Esophagus (tissue), 2 donors: ENCODE measurements around the gene WDR70. TPM values are rescaled to one million over a fixed set of nuclear protein-coding genes. Genes with fewer than 3 reads are reported as not detected.

Experiments
- H3K27ac ChIP-seq, 2 donors: one replicate each; pipeline ENCODE4 v1.5.1; 2013; ENCODE audit warnings: low read depth in 2 of 2, mild to moderate bottlenecking in 2 of 2, inconsistent platforms in 1 of 2, low read length in 1 of 2, moderate library complexity in 1 of 2
- H3K27me3 ChIP-seq, 2 donors: one replicate each; pipeline ENCODE4 v1.6.1; 2013; ENCODE audit warnings: low read length in 2 of 2, control low read depth in 1 of 2, mild to moderate bottlenecking in 1 of 2; ENCODE audit not compliant: insufficient read depth in 2 of 2, control insufficient read depth in 1 of 2
- H3K36me3 ChIP-seq, 2 donors: one replicate each; pipeline ENCODE4 v1.6.1; 2013; ENCODE audit warnings: low read length in 1 of 2; ENCODE audit not compliant: control insufficient read depth in 2 of 2, insufficient read depth in 2 of 2
- H3K4me1 ChIP-seq, 2 donors: one replicate each; pipeline ENCODE4 v1.6.1; 2013; ENCODE audit warnings: low read length in 1 of 2; ENCODE audit not compliant: control insufficient read depth in 2 of 2, insufficient read depth in 2 of 2
- H3K4me3 ChIP-seq, 2 donors: one replicate each; pipeline ENCODE4 v1.5.1; 2013; ENCODE audit warnings: low read length in 2 of 2, mild to moderate bottlenecking in 2 of 2, low read depth in 1 of 2, moderate library complexity in 1 of 2
- H3K9me3 ChIP-seq, 2 donors: one replicate each; pipeline ENCODE4 v1.6.1; 2013; ENCODE audit warnings: mild to moderate bottlenecking in 2 of 2, low read depth in 1 of 2, low read length in 1 of 2, moderate library complexity in 1 of 2; ENCODE audit not compliant: control insufficient read depth in 2 of 2, insufficient read depth in 1 of 2
- WGBS, 2 donors: extraction: QIAGEN DNeasy Blood & Tissue Kit; methylation state at CpG; one replicate each; pipeline ENCODE4 v1.1.7; 2013; 5-methylcytosine and 5-hydroxymethylcytosine counted together
- polyA plus RNA-seq, 2 donors: library from polyadenylated mRNA; stranded (reverse); fragments of 200-250 nt; gene quantifications; one replicate each; pipeline ENCODE4 v1.2.3, GENCODE V29; 2013
- donor health status: healthy with polysubstance abuse.
- donor health status: Bipolar disorder and iron deficiency.

The WDR70 gene
- polyA plus RNA-seq, 2 donors, result 13.9 to 14.3 TPM

DNA sequence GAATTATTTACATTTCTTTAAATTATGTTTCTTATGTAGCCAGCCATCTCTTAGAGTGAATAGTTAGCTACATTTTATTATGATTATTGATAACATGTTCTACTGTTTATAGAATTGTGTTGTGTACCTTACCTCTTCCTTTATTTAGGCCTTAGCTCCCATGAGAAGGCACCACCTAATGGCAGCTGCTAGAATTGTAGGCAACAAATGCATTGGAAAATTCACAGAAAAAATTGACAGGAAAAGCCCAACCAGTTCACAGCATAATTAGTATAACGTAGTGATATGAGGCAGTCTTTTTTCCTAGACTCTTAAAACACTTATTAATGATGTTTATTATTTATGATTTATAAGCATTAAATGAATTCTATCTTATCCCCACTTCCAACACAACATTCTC is 175.8 kb downstream of the WDR70 start:
- no peaks in the 10 kb centered on the region for H3K27me3 ChIP-seq
- H3K27ac ChIP-seq, result no peak overlapping the region
- no peaks in the 10 kb centered on the region for H3K36me3 ChIP-seq
- 29 to 56% methylated on average over 1 of the region's 1 CpG for WGBS, 2 donors
- no peaks in the 10 kb centered on the region for H3K9me3 ChIP-seq
- H3K4me3 ChIP-seq, result no peak overlapping the region
- no peaks in the 10 kb centered on the region for H3K4me1 ChIP-seq

DNA sequence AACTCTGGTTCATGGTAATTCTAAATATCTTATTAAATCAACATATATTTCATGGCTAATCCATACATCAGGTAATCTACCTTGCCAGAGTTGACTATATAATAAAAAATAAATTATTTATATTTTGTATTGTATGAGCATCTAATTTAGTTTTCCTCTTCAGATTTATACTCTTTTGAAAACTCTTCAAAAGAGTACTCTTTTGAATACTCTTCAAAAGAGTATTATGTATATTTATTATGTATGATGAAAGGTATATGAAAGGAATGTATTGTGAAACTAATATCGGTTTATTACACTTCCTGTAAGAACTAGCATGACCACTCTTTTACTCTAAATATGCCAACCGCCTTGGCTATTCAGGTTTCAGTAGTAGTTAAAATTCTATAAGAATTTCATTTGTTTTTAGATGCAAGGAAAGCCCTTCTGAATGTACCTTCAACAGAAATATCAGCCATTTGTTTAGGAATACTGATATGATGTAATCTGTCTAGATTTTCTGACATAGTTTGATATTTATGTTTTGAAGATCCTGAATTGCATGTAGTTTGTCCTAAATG is 178.7 kb downstream of the WDR70 start:
- H3K4me3 ChIP-seq, result no peak overlapping the region
- H3K36me3 ChIP-seq, result no peaks in the 10 kb centered on the region
- 68 to 81% methylated on average over 2 of the region's 2 CpGs for WGBS, 2 donors
- no peaks in the 10 kb centered on the region for H3K27me3 ChIP-seq
- no peak overlapping the region for H3K27ac ChIP-seq
- no peaks in the 10 kb centered on the region for H3K9me3 ChIP-seq
- no peaks in the 10 kb centered on the region for H3K4me1 ChIP-seq

DNA sequence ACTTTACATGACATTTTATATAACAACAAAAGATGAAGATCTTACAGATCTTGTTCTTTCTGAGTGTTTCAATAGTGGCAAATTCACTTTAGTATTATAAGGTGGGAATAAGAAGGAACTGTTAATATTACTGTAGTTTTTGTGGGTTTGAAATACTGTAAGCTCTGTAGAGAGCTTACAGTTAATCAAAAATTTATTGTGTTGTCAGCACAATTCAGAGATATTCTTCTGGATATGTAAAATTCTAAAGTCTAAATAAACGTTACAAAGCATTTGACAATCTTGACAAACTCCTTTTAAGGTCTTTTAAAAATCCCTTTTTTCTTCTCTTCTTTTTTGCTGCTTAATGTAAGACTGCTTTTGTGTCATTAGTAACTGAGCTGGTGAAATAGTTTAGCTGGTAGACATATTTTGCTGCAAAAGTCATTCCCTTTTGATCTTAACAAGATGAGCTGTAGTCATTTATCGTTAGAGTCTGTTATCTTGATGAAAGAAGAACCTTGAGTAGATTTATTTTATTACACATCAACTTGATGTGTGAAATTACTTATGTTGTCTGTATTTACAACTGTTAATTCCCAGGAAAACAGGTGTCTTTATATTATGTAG is 186.0 kb downstream of the WDR70 start:
- no peaks in the 10 kb centered on the region for H3K4me1 ChIP-seq
- WGBS, 2 donors, result 65% methylated on average over 2 of the region's 2 CpGs
- H3K9me3 ChIP-seq, result no peaks in the 10 kb centered on the region
- no peaks in the 10 kb centered on the region for H3K36me3 ChIP-seq
- H3K4me3 ChIP-seq, result no peak overlapping the region
- H3K27ac ChIP-seq, result no peak overlapping the region
- H3K27me3 ChIP-seq, result no peaks in the 10 kb centered on the region

DNA sequence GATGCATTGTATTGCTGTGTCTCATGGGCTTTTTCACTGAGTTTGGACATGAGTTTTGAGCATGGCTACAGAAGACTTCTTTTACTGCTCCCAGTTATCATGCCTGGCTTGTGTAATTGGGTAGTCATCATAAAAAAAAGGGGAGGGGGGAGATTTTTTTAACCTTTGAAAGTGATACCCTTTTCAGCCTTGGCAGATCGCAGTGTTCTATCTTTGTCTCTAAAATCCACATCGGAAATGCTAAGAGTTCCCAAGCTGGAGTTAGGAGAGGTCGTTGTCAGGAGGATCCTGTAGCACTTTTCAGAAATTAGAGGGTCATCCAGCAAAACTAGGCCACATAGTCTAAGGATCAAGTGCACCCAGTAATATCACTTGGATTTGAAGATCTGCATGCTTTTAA is 188.4 kb downstream of the WDR70 start:
- WGBS, 2 donors, result 80 to 96% methylated on average over 3 of the region's 3 CpGs

DNA sequence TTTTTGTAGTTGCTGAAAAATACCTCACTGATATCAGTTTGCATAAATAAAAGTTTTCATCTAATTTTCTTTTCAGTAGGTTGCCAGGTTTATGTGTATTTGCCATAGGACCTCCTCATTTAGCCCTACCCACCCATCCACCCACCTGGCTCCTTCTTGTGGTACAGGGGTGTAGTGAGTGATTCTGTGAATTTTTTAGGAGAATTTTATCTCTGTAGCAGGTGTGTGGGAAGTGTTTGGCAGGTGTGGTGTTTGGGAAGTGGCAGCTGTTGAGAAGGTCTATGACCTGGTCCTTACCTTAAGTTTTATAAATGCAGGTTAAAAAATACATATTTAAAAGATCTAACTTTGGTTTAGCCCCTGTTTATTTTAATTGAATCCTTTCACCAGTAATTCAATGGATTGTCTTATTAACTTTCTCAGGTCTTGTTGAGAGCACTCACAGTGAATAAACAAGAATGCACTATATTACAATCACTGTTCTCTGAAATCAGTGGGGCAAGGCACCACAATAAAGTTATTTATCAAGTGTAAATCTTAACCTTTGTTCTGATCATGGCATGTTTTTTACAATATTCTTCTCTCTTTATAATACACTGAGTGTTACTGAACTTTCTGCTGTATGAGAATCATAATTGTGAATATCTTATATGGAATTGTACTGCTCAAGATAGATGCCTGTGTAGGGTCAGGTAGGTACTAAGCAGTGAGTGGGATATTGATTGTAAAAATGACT is 189.1 kb downstream of the WDR70 start:
- no peaks in the 10 kb centered on the region for H3K27me3 ChIP-seq
- no peak overlapping the region for H3K27ac ChIP-seq
- H3K4me1 ChIP-seq, result no peaks in the 10 kb centered on the region
- no peaks in the 10 kb centered on the region for H3K9me3 ChIP-seq
- H3K4me3 ChIP-seq, result no peak overlapping the region
- no peaks in the 10 kb centered on the region for H3K36me3 ChIP-seq

More for the DNA sequence above, 188.4 kb downstream of the WDR70 start:
- Histone ChIP-seq H3K27ac (no peak overlapping the region), H3K4me1 (no peaks in the 10 kb centered on the region), H3K4me3 (no peak overlapping the region), H3K27me3 (no peaks in the 10 kb centered on the region), H3K36me3 (no peaks in the 10 kb centered on the region), H3K9me3 (no peaks in the 10 kb centered on the region)

DNA sequence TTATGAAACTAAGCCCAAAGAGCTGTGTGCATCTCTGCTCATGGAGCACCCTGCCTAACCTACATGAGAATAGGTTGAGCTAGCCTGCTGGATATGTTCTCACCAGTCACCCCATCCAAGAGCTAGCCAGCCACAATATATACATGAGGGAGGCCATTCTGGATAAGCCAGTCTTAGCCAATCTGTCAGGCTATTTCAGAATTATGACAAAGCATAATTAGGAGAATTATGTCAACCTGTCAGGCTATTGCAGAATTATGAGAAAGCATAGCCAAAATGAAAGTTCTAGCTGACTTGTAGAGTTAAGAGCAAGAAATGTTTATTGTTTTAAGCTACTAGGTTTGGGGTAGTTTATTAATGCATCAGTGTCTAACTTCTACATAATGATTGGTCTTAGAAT is 189.8 kb downstream of the WDR70 start:
- no peaks in the 10 kb centered on the region for H3K4me1 ChIP-seq

DNA sequence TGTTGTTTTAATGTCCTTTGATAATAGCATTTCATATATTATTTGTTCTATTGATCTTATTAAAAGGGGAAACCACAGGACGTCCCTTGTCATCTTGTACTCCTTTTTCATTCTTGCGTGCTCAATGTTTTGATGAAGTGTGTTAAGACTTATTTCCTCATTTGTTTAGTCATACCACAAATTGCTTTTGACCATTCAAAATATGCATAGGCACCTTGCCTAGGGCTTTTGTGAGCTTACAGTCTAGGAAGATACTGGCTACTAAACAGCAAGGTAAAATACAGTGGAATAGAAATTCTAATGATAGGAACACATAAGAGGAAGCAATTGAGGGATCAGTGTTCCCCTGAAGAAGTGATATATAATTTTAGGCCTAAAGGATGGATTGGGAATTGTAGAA is 190.3 kb downstream of the WDR70 start:
- Histone ChIP-seq H3K9me3 (no peaks in the 10 kb centered on the region), H3K4me3 (no peak overlapping the region), H3K27me3 (no peaks in the 10 kb centered on the region), H3K27ac (no peak overlapping the region), H3K4me1 (no peaks in the 10 kb centered on the region), H3K36me3 (peaks cover 0 to 2% of the 10 kb centered on the region in 2 donors)
- WGBS, 2 donors, result 78 to 93% methylated on average over 2 of the region's 2 CpGs

More for the DNA sequence above, 189.8 kb downstream of the WDR70 start:
- H3K4me3 ChIP-seq, result no peak overlapping the region
- H3K36me3 ChIP-seq, result peaks cover 0 to under 1% of the 10 kb centered on the region in 2 donors
- H3K27ac ChIP-seq, result no peak overlapping the region
- H3K27me3 ChIP-seq, result no peaks in the 10 kb centered on the region
- H3K9me3 ChIP-seq, result no peaks in the 10 kb centered on the region

DNA sequence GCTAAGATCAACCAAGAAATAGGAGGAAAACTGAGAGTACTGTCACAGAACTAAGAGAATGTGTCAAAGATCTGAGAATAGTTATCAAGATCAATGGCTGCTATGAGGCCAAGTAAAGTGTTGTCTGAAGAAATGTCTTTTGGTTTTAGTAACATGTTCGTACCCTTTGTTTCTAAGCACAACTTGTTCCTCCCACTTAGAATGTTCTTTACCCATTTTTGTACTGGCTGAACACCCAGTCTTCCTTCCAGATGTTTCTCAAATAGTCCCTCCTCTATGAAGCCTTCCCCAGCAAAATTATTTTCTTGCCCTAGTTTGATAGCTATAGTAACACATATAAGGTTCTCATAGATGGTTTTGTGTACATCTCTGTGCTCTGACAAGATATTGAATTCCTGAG is 191.5 kb downstream of the WDR70 start:
- H3K27me3 ChIP-seq, result no peaks in the 10 kb centered on the region
- 95 to 100% methylated on average over 1 of the region's 1 CpG for WGBS, 2 donors
- H3K27ac ChIP-seq, result no peak overlapping the region
- H3K9me3 ChIP-seq, result no peaks in the 10 kb centered on the region
- H3K4me3 ChIP-seq, result no peak overlapping the region
- no peaks in the 10 kb centered on the region for H3K4me1 ChIP-seq
- H3K36me3 ChIP-seq, result peaks cover 0 to 2% of the 10 kb centered on the region in 2 donors

DNA sequence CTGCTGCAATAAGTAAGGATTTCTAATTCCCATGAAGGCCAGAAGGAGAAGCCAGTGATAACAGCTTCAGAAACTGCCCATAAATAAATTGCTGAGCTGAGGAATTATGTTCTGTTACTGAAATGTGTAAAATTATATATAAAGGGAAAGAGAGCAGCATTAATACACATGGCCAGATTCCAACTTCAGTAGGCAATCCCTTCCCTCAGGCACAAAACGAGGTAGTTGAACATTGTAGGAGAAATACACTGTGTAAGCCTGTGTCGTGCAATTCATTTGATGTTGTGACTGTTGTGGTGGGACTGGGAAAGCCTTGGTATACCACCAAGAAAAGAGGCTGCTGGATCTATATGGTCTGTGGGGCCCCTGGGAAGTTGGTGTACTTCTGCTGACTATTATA is 192.9 kb downstream of the WDR70 start:
- no peaks in the 10 kb centered on the region for H3K4me1 ChIP-seq
- H3K9me3 ChIP-seq, result no peaks in the 10 kb centered on the region

More for the DNA sequence above, 192.9 kb downstream of the WDR70 start:
- 51 to 72% methylated on average over 2 of the region's 2 CpGs for WGBS, 2 donors
- H3K36me3 ChIP-seq, result peaks cover 0 to 2% of the 10 kb centered on the region in 2 donors
- H3K4me3 ChIP-seq, result no peak overlapping the region
- H3K27ac ChIP-seq, result no peak overlapping the region
- H3K27me3 ChIP-seq, result no peaks in the 10 kb centered on the region
